Measurements from ENCODE around the gene ANTKMT.

GRCh38 chr16:740764-741505, 20.0 kb downstream of the ANTKMT start, which contains the start of gene CIAO3:
- peak; percentile 51 for TF ChIP-seq POLR2A (IDR thresholded peaks at IDR 0.05)
- TF ChIP-seq CTCF (IDR thresholded peaks at IDR 0.05): peak; percentile 89 to 100 (median 97)
- no peak for TF ChIP-seq EP300 (IDR thresholded peaks at IDR 0.05)
